Ramos (cell line): ENCODE results near the gene SLC35F1.

Source experiments
- in situ Hi-C: fragments of 300-500 bp; cut with MboI; formaldehyde crosslinking; loops from one replicate; pipeline ENCODE4 v1.14.3; 2022; ENCODE audit warnings: low sequenced_read_pairs; ENCODE audit not compliant: unreplicated experiment

Gene SLC35F1

DNA sequence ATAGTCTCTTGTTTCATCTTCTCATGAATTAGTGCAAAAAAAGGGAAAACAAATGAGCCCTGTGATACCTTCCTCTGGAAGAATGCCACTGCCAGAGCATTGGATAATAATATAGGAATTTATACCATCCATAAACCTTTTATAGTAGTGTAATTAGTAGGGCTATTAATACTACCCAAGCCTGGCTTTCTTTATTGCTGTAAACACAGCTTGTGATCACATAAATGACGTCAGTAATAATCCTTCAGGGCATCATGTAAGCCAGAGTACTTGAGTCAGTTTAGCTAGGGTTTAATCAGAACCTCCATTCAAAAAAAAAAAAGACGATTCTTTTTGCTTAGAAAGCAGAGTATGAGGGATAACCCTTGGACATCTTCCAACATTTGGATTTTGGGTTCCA lies 264.8 kb downstream of the SLC35F1 start:
- in situ Hi-C loops = no loop called here

DNA sequence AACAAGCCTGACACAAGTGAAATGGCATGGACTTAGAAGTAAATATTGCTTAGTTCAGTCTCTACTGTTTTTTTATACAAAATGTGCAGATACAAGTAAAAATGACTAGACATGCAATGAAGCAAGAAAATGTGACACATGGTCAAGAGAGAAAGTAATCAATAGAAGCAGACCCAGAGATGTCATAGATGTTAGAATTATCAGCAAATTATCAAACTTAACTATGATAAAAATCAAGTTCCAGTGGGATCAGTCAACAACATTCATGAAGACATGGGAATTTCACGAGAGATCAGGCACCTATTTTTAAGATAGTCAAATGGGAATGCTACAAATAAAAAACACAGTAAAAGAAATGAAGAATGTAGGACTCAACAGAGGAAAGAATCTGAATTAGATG lies 267.0 kb downstream of the SLC35F1 start:
- in situ Hi-C loops = no loop called here

DNA sequence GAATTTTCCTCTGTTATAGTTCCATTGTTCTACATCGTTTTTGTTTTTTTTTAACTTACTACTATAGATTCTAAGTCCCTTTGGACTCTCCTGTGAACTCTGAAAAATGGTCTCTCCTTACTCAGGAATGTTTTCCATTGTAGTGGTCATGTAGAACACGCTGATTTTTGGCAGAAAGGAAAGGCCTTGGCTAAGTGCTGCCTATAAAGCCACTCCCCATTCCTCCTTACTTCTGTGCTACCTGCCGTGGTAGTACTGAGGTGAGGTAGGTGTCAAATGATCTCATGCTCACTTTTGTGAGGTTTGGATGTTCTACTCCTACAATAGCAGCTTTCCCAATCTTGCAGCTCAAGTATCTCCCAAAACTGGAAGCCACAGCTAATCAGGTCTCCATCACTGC lies 270.7 kb downstream of the SLC35F1 start:
- in situ Hi-C loops = no loop called here

DNA sequence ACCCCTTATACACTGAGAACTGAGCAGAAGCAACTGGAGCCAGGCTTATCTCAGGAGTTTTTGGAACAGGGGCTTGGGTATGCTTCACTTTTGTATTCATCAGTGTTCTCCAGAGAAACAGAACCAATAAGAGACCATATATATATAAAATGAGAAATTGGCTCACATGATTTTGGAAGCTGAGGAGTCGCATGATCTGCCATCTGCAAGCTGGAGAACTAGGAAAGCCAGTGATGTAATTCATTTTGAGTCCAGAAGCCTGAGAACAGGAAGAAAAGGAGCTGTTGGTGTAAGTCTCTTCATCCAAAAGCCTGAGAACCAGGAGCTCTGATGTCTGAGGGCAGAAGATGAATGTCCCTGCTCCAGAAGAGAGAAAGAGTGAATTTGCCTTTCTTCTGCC lies 272.0 kb downstream of the SLC35F1 start:
- in situ Hi-C loops = no loop called here

DNA sequence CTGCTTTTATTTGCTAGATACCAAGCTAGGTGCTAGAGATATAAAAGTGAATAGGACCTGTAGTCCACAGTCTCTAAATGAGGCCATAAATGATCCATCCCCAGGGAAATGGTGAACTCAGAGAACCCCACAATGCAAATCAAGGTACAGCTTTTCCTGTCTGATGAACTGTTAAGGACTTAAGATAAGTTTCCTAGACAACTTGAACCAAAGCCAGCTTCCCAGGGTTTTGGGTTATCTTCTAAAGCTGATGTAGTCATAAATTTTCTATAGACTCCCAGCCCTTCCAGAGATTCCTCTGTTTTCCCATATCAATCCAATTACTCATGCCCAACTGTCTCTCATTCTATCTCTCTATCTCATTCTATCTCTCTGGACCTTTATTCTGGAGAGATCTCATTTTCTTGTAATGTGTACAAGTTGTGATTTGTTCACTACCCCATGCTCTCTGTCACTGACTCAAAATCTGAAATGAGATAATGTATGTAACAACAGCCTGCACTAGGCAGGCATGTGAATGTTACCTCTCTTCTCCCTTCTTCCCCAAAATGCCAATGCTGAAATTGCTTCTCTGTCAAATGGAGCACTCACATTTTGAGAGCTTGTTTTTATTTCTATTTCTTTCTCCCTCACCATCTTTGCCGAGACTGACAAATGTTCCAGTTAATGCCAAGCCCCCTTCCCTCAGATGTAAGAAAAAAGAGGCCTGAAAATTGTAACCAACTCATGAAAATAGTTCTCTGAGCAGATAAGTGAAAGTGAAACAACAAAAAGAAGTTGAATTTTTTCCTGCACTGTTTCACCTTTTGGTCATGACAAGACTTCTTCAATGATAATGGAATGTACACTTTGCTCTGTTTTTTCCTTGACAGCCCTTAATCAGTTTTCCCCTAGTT lies 279.9 kb downstream of the SLC35F1 start:
- in situ Hi-C loops = no loop called here

DNA sequence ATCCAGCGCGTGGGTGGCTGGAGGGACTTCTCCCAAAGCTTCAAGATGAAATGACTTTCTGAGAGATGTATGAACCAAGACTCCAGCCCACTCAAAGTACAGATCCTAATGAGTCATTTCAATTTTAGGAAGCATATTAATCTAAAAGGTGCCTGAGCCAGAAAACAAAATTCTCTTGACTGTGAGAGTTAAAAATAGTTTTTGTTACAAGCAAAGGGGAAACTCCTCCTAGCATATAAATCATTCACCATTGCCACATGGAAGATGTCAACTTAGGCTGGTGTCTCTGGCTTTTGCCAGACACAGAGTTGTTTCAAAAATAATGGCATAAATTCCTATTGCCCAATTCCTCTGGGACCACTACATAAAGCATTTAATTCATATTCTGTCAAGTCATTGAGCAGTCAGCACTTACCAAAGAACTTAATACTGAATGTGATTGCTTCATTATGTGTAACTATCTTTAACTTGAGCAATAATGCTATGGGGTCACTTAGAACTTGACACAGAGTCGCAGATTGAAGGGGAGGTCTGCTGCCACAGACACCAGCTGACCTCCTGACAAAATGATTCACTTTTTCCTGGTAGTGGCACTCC lies 280.6 kb downstream of the SLC35F1 start:
- in situ Hi-C loops = no loop called here

DNA sequence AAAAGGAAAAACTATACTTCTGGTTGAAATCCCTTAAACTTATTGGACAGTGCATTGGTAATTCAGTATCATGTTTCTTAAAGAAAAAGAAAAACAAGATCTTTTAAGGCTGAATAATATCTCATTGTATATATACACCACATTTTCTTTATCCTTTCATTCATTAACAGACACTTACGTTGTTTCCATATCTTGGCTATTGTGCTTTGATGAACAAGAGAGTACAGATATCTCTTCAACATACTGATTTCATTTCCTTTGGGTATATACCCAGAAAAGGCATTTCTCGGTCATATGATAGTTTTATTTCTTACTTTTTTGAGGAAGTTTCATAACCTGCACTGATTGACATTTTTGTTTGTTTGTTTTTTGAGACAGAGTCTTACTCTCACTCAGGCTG lies 281.5 kb downstream of the SLC35F1 start:
- in situ Hi-C loops = no loop called here

DNA sequence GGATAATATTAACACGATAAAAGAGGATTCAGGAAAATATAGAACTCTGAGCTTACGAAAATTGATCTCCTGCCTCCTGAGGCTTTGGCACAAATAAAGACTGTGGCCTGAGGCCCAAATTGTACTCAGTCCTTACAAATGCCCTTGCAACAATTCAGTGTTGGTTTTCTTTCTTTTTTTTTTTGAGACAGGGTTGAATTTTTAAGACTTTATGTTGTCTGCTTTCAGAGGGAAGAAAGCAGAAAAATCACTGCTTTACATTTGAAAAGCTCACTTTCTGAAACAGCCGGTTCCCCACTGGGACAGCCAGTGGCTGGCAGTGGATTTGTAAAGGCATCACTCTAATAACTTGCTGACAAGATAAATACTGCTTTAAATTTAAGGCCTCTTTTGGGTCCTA lies 290.5 kb downstream of the SLC35F1 start:
- in situ Hi-C loops = no loop called here

DNA sequence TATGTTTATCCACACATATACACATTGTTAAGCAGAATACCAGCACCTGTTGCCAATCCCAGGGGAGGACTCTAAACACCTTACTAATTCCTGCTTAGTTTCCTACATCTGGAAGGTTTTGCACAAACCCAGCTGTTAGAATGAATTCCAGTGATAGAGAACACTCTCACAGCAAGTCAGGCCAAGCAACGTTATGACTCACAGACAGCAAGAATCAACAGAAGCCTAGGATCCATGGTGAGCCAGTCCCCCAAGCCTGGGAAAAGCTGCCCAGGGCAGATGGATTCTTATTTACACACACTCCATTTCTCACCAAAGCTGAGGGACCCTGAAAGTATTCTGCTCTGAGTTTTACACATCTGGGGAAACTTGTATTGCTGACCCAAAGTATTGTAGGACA lies 291.7 kb downstream of the SLC35F1 start:
- in situ Hi-C loops = no loop called here

DNA sequence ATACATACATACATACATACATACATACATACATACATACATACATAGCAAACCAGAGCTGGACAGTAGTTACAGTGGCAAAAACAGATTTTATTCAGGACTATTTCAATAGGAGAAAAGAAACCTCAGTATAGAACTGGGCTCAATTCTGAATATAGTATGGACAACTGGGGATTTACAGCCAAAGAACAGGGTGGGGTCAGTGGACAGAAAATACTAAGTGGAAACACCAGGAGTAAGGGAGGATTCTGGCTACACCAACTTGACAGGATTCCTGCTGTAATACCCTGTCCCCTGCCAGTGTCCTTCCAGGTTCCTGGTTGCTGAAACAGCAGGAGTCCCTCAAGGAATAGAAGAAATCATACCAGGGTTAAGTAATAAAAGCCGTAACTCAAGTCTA lies 293.1 kb downstream of the SLC35F1 start:
- in situ Hi-C loops = no loop called here

DNA sequence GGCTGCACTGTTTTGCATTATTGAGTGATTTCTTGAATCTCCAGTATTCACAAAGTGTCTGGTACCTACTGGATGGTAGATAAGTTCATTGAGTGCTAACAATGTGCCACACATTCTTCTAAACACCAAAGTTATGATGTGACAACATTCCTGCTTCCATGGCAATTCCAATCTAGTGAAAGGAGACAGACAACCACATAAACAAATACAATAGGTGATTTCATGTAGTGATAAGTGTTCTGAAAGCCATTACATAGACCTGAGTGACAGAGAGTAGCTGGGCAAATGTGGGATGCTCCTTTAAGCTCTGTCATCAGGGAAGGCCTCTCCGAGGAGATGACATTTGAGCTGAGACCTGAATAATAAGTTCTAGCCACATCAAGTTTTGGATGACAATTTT lies 295.5 kb downstream of the SLC35F1 start:
- in situ Hi-C loops = no loop called here

DNA sequence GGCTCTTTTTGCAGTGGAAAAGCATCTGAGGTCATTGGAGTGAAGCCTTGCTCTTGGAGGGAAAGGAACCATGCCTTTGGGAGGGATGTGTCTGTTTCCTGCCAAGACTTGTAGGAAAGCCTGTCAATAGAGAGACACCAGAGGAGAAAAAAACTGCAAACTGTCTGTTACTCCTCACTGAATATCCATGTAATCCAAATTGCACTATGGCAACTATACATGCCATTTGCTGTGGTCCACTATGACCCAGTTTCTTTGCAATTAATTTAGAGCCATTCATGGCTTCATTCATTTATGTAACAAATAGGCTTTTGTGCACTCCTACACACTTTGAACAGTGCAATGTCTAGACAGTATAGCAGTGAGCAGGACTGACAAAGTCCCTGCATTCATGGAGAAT lies 296.5 kb downstream of the SLC35F1 start:
- in situ Hi-C loops = no loop called here

DNA sequence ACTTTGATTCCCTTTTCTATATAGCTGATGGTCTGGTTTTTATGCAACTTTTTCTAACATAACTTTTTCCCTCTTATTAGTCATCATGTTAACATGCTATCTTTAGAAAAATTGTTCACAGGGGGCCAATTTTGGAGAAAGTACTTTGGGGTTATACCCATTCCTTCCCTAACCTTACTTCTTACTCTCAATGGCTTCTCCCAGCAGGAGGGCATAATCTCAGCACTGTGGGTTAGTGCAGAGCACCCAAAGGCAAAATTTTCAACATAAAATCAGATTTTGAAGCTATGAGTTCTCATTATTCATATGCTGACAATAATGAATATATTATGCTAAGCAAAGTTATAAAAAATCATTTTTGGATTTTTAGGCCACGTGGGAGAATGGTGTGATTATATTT lies 299.2 kb downstream of the SLC35F1 start:
- in situ Hi-C loops = no loop called here

DNA sequence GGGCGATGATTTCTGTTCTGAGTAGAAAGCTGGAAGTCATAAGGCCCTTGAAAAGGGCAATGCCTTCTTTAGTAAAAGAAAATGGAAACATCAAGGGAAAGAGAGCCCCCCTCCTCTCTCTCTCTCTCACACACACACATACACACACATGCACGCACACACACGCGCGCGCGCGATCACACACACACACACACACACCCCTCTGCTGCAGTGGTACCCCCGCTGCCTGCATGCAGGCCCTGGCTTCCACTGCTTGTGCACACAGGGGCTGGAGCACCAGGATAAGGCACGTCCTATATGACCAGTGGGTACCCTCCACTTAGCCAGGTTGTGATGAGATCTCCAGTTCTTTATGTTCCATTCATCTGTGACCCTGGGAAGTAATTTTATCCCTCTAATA lies 300.9 kb downstream of the SLC35F1 start:
- in situ Hi-C loops = no loop called here

DNA sequence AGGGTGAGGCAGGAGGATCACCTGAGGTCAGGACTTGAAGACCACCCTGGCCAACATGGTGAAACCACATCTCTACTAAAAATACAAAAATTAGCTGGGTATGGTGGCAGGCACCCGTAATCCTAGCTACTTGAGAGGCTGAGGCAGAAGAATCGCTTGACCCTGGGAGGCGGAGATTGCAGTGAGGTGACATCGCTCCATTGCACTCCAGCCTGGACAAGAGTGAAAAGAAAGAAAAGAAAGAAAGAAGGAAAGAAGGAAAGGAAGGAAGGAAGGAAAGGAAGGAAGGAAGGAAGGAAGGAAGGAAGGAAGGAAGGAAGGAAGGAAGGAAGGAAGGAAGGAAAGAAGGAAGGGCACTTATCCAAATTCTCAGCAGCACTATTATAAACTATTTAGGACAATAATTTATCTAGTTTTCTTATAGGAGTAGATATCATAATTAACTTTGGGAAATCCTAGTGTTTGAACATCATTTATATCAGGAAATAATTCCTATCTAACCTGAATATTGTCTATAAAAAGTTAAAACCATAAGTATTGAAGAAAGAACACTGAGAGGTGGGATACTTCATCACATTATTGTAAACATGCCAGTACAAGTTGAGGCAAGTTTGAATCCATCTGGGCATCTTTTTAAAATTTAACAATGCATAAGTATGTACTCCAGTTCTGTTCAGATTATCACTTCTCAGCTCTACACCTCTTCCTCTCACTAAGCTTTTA lies 305.5 kb downstream of the SLC35F1 start:
- in situ Hi-C loops = no loop called here

DNA sequence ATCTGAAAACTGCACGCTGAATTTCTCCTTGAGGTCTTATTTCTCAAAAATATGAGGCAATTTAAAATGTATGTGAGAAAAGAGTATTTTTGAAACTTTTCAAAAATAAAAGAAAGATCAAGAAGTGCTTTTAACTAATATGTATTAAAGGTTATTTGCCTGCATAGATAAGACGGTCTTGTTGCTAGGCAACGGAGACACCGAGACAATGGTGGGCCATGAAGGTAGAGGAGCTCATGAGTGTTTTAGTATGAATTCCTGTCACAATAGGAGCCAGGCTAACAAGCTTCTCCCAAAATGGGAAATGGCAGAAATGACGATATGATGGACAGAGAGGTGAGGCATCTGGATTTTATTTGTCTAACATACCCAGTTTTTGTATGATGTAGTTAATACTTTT lies 308.2 kb downstream of the SLC35F1 start:
- in situ Hi-C loops = no loop called here

DNA sequence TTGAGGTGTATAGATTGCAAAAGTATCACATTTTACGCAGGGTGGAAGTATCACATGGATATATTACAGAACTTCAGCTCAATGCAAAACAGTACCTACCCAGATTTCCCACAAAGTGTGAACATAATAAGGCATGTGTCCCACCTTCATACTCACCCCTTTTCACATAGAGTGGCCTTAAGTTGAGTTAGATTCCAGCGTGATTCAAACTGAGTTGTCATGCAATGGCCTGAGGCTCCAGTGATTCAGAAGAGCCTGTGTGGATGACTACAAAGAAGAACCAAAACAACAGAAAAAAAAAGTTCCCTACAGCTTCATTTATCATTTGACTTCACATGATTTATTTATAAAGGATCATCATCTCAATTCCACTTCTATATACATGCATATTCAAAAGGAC lies 309.7 kb downstream of the SLC35F1 start:
- in situ Hi-C loops = no loop called here

DNA sequence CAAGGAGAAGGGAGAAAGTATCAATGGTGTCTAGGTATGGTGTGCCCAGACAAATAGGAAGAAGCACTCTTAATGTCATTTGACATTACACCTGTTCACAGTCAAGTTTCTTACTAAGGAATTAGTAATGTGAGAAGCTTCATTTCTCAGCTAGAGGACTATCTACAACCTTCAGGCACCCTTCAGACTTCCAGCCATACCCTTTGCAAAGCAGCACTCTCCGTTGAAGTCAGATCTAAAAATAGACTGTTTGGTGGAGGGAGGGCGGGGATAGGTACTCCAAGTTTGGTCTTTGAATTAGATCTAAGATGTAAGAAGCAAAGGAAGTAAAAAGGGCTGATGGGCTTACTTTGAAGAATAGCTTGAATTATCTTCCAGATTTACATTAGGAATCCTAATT lies 311.1 kb downstream of the SLC35F1 start:
- in situ Hi-C loops = no loop called here

DNA sequence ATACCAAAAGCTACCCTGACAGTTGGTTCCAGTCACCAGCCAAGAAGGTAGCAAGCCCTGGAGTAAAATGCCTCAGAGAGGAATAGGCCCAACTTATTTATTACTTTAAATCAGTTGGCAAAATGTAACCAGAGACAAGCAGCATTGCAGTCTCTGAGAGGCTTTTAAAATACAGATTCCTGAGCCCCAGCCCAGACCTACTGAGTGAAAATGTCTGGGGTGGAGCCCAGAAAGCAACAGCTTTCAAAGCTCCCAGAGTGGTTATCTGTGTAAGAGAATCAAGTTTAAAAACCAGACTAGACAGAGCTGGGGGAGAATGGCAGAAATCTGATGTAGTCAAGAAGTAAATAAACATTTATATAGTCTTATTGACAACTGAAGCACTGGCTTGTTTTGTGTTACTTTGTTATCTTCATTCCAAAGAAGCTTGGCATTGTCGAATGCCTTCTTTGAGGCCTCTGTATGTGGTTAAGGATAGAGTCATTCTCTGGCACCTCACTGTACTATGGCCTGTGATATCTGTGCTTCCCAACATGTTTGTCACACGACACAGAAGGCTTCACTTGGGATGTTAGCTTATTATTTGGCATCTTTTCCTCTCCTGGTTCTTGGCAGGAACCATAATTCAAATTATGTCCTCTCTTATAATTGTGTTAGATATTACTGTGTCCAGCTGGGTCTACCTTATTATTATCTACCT lies 313.5 kb downstream of the SLC35F1 start:
- in situ Hi-C loops = no loop called here

DNA sequence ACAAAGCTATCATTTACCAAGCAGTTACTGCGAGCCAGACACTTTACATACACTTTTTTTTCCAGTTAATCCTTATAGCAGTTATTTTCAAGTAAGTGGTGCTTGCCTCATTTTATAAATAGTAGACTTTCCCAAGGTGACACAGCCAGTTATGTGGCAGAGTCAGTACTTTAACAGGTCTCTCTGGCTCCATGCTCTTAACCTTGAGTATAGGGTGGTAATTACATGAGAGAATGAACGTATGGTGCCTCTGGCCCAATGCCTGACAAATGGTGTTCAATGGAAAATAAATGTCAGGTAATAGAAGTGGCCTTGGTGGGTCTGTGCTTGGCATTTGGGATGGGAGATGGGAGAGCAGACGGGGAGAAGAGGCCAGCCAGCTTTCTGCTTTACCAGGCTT lies 316.3 kb downstream of the SLC35F1 start:
- in situ Hi-C loops = no loop called here

DNA sequence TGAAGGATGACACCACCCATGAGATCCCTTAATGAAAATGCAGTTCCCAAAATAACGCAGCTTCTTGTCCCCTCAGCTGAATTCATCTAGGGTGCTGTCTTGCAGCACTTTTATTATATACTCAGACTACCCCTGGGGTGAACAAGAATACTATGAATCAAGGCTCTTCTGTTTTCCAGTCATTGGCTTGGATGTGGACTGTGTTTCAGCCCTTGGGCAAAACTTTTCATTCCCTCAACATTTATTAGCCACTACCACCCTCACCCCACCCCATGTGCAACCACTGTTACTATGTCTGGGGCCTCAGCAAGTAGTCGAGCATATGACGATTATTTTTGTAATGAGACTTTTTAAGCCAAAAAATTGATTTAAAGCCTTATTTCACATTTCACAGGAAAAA lies 321.8 kb downstream of the SLC35F1 start:
- in situ Hi-C loops = no loop called here
